Measurements from ENCODE around the gene CHN2. TPM values are rescaled to one million over a fixed set of nuclear protein-coding genes. Genes with fewer than 3 reads are reported as not detected.

CHN2 gene
- total RNA-seq, 1 donor: under 0.01 TPM

GRCh38 chr7:29471444-29472138 lies 277.0 kb downstream of the CHN2 start:
- H3K4me3 ChIP-seq (ENCODE audit: low read depth, low read length): no peak overlapping the region
- DNase-seq (ENCODE audit: low read depth): no peak
- TF ChIP-seq CTCF (IDR thresholded peaks at IDR 0.05; ENCODE audit: insufficient read depth, low read depth, low read length): no peak

DNA sequence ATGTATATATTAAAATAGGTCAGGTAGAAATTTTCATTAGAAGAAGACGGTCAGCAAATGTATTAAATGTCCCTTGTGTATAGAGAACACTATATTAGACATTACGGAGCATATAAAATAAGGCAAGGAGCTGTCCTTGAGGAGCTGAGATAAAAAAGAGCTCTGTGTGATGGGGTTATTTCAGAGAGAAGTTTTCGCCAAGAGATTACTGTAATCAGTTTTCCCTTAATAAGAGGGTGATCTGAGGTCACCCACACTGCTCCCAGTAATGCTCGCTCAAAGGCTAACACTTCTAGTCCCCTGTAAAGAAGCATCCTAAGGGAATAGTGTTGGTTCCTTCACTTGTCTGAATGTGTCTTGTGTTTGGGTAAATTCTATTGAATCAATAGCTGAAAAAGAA lies 282.3 kb downstream of the CHN2 start:
- no peak for TF ChIP-seq CTCF (IDR thresholded peaks at IDR 0.05; ENCODE audit: insufficient read depth, low read depth, low read length)
- no peak overlapping the region for H3K4me3 ChIP-seq (ENCODE audit: low read depth, low read length)
- DNase-seq (ENCODE audit: low read depth): no peak

DNA sequence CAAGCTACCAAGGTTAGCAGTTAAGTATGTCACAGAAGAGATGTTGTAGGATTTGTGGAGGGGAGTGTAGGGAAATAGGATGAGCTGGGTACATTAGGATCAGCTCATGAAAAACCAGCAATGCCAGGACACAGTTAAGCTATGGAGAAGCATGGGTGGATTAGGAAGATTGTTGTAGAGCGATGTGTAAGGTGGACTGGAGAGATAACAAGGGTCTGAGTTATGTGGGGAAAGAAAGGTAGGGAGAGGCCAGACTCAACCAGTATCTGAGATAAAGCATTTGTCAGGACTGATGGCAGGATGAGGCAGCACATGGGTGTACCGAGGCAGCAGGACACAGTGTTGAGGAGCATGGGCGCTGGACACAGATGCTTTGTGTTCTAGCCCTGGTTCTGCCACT lies 283.7 kb downstream of the CHN2 start:
- TF ChIP-seq CTCF (IDR thresholded peaks at IDR 0.05; ENCODE audit: insufficient read depth, low read depth, low read length): no peak
- DNase-seq (ENCODE audit: low read depth): no peak
- no peak overlapping the region for H3K4me3 ChIP-seq (ENCODE audit: low read depth, low read length)

- no peak for TF ChIP-seq CTCF (IDR thresholded peaks at IDR 0.05; ENCODE audit: insufficient read depth, low read depth, low read length)
- no peak for DNase-seq (ENCODE audit: low read depth)
These were observed 284.2 kb downstream of the CHN2 start for GRCh38 chr7:29478687-29479240.

DNA sequence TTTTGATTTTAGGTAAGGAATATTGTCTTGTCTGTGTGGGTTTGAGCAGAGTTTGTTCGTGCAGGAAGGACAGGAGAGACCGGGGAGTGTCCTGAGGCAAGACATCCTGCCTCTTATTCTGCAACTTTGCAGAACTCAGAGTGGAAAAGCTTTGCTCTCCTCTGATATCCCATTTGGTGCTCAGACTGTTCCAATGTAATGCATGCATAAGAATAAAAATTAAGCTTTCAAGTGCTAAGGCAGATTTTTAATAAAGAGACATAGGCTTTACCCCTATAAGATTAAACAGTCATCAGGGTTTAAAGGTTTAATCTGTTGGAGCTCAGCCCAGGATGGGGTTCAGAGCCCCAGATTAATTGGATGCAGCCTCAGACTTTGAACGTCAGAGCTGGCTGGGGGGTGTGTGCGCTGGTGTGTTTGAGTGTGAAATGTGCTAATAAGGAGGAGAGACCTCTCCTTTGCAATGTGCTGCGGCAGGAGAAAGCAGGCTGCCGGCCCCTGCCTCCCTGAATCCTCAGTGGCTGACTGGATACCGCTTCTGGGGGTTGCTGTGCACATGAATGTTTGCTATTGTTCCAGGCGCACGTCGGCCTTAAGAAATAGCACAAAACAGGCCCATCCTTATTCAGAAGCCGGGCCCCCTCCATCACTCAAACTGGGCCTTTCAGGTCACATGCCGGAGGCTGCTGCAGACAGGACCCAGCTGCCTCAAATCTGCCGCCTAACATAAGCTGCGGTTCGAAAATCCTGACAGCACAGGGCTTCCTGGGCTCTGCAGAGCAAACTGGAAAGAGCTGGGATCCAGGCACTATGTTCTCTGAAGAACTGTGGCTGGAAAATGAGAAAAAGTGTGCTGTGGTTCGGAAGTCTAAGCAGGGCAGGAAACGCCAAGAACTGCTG lies 285.0 kb downstream of the CHN2 start:
- no peak for TF ChIP-seq CTCF (IDR thresholded peaks at IDR 0.05; ENCODE audit: insufficient read depth, low read depth, low read length)
- peak; percentile 16 for DNase-seq (ENCODE audit: low read depth)
- no peak overlapping the region for H3K4me3 ChIP-seq (ENCODE audit: low read depth, low read length)

More at GRCh38 chr7:29478687-29479240, 284.2 kb downstream of the CHN2 start:
- H3K4me3 ChIP-seq (ENCODE audit: low read depth, low read length): no peak overlapping the region

- no peak for TF ChIP-seq CTCF (IDR thresholded peaks at IDR 0.05; ENCODE audit: insufficient read depth, low read depth, low read length)
- DNase-seq (ENCODE audit: low read depth): peak; percentile 21
- no peak overlapping the region for H3K4me3 ChIP-seq (ENCODE audit: low read depth, low read length)
These were observed 285.9 kb downstream of the CHN2 start for GRCh38 chr7:29480451-29480850.

Data from fibroblast of villous mesenchyme (primary cell).